ENCODE data around the gene TECPR2. TPM values are rescaled to one million over a fixed set of nuclear protein-coding genes. Genes with fewer than 3 reads are reported as not detected.

Gene TECPR2, protein sequence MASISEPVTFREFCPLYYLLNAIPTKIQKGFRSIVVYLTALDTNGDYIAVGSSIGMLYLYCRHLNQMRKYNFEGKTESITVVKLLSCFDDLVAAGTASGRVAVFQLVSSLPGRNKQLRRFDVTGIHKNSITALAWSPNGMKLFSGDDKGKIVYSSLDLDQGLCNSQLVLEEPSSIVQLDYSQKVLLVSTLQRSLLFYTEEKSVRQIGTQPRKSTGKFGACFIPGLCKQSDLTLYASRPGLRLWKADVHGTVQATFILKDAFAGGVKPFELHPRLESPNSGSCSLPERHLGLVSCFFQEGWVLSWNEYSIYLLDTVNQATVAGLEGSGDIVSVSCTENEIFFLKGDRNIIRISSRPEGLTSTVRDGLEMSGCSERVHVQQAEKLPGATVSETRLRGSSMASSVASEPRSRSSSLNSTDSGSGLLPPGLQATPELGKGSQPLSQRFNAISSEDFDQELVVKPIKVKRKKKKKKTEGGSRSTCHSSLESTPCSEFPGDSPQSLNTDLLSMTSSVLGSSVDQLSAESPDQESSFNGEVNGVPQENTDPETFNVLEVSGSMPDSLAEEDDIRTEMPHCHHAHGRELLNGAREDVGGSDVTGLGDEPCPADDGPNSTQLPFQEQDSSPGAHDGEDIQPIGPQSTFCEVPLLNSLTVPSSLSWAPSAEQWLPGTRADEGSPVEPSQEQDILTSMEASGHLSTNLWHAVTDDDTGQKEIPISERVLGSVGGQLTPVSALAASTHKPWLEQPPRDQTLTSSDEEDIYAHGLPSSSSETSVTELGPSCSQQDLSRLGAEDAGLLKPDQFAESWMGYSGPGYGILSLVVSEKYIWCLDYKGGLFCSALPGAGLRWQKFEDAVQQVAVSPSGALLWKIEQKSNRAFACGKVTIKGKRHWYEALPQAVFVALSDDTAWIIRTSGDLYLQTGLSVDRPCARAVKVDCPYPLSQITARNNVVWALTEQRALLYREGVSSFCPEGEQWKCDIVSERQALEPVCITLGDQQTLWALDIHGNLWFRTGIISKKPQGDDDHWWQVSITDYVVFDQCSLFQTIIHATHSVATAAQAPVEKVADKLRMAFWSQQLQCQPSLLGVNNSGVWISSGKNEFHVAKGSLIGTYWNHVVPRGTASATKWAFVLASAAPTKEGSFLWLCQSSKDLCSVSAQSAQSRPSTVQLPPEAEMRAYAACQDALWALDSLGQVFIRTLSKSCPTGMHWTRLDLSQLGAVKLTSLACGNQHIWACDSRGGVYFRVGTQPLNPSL (N-terminal part only)
- 36.1 TPM for total RNA-seq

DNA sequence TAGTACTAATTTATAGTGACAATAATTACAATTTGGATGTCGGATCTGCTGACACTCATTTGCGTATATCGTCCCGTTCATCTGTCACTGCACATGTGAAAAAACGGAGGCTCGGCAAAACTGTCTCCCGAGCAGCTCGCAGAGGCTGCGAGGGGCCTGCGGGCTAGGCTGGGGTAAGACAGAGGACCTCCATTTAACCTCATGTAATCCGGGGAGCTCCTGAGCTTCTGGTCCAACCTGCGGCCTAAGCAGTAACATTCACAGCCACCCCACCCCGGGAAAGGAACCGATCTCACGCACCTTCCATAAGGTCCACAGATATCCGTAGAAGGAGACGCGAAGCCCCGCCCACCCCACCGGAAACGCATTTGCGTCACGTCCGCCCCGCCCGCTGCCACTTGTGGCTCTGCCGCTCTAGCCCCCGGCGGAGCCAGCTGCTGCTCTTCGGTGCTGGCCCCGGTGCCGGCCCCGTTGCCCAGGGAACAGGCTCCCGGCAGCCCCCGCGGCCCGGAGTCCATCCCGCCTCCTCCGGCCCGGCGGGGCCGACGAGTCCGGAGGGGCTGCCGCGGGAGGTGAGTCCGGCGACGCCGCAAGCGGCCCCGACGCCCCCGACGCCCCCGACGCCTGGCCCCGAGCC is at the start of gene TECPR2, which contains the start of gene CINP:
Gene TECPR2 (plus strand): TSS at position 397 of the 637 bp plus-strand sequence. CDS start 13,781 bp downstream, outside the sequence.
Gene CINP (minus strand): TSS at position 346 of the 637 bp plus-strand sequence. CDS start 39 bp downstream, at position 307.
- peak; percentile 99 for DNase-seq (ENCODE audit: low spot score)
- intact Hi-C loops (cut with DNase I): loop anchor here (1.0 kb wide), 1 partner anchor 15 kb away; no protein-coding TSS in a partner anchor
- ATAC-seq: peak; percentile 100

GRCh38 chr14:102314242-102315011 is 48.3 kb upstream of the TECPR2 start:
- DNase-seq (ENCODE audit: low spot score): peak; percentile 92
- intact Hi-C loops (cut with DNase I): loop anchor here (5.0 kb wide), 1 partner anchor 77 kb away; no protein-coding TSS in a partner anchor
- peak; percentile 84 for ATAC-seq

DNA sequence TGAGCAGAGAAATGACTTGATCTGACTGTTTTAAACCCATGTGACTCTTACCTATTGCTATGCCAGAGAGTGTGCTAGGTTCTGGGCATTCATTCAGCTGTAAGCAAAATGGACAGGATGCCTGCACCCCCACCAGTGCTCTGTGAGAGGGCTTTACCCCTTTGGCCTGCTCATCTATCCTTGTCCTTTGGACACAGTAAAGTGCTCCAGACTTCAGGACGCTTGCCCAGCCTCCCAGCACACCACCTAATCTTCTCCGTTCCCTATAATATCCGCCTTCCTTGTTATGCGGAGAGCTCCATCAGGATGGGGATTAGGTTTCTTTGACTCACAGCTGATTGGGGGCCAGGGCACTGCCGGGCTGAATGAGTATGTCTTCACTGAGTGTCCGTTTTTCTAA is 47.6 kb upstream of the TECPR2 start:
- DNase-seq (ENCODE audit: low spot score) (no peak), ATAC-seq (no peak)
- intact Hi-C loops (cut with DNase I): no loop called here

- DNase-seq (ENCODE audit: low spot score) (peak; percentile 81), ATAC-seq (peak; percentile 14)
- intact Hi-C loops (cut with DNase I): no loop called here
Observed at GRCh38 chr14:102316338-102316742, 46.4 kb upstream of the TECPR2 start.

GRCh38 chr14:102316743-102317563 is 45.8 kb upstream of the TECPR2 start:
- ATAC-seq: peak; percentile 86
- intact Hi-C loops (cut with DNase I): no loop called here

DNA sequence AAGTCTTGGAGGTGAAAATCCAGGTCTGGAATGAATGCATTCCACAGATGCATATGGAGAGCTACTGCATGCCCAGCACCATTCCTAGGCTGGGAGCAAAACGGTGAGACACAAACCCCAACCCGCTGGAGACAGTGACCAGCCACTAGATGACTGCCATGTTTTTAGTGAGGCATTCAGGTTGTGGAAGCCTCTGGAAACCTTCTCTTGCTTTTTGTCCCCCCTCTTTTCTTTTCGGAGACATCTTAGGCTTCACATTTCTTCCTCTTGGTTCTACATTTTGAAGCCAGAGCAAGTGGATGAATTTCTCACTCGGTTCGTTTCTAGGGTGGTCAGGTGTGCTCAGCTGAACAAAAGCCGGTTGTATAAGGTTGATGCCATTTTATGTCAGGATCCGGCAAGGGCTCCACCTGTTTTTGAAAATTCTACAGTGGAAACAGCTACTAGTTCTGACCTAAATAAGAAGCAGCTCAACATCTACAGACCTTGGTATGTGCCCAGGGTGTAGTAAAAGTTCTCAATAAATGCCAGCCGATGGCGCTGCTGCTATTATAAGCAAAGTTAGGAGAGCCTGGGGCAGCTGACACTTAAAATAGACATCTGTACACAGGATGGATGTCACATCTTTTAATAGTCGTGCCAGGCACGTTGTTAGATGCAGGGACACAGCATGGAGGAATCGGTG is 45.0 kb upstream of the TECPR2 start:
- no peak for ATAC-seq
- DNase-seq (ENCODE audit: low spot score): no peak
- intact Hi-C loops (cut with DNase I): no loop called here

More at GRCh38 chr14:102316743-102317563, 45.8 kb upstream of the TECPR2 start:
- peak; percentile 96 for DNase-seq (ENCODE audit: low spot score)

GRCh38 chr14:102318781-102319276 is 43.9 kb upstream of the TECPR2 start:
- ATAC-seq: peak; percentile 3

GRCh38 chr14:102319351-102320032 is 43.2 kb upstream of the TECPR2 start, which contains the start of gene ZNF839:
Gene ZNF839 (plus strand): TSS chr14:102319746. CDS start chr14:102319766, 20 bp downstream.
- intact Hi-C loops (cut with DNase I): no loop called here
- ATAC-seq (peak; percentile 83), DNase-seq (ENCODE audit: low spot score) (peak; percentile 96)

More at GRCh38 chr14:102318781-102319276, 43.9 kb upstream of the TECPR2 start:
- intact Hi-C loops (cut with DNase I): no loop called here
- DNase-seq (ENCODE audit: low spot score): peak; percentile 65

DNA sequence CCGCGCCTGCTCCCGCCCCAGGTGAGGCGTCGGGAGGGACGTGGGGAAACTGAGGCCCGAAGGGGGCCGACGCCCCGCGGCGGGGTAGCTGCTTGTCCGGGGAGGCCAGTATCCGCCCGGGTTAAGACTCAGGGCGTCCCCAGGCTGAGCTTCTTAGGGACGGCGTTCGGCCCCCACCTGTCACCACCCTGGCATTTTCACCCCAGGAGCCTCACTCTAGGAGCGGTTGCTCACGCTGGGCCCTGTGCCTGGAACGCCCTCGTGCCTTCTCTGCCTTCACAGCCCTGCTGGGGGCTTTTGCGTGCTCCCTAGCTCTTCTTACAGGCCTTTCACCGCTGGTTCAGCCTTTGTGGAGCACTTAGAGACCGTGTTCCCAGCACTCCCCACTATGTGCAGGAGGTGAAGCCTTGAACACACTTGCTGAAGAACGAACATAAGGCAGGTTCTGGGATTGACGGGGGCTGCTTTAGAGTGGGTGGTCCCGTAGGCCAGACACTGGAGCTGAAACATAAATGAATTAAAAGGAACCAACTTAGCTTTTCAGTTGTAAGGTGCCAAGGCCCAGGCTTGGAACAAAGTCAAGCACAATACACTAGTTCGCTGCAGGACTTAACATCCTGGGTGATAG is 42.6 kb upstream of the TECPR2 start:
- no peak for ATAC-seq
- peak; percentile 65 for DNase-seq (ENCODE audit: low spot score)
- intact Hi-C loops (cut with DNase I): no loop called here

GRCh38 chr14:102320671-102321455 is 41.9 kb upstream of the TECPR2 start:
- intact Hi-C loops (cut with DNase I): no loop called here
- no peak for ATAC-seq
- DNase-seq (ENCODE audit: low spot score): no peak

- ATAC-seq: no peak
- intact Hi-C loops (cut with DNase I): no loop called here
- no peak for DNase-seq (ENCODE audit: low spot score)
Observed at GRCh38 chr14:102321456-102322422, 41.0 kb upstream of the TECPR2 start.

DNA sequence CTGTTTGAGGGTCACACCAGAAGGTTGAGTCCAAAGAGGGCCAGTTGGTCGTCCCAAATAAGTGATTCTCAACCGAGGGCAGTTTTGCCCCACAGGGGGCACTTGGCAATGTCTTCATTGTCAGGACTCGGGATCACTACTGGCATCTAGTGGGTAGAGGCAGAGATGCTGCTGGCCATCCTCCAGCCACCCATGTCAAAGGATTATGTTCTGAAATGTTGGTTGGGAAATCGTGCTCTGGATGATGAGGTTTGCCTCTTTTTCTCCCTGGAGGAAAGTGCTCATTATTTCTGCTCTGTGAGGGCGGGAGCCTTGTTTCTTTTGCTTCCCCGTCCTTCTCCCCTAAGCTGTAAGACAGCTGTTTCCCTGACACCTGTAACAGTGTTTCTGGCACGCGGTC is 39.6 kb upstream of the TECPR2 start:
- intact Hi-C loops (cut with DNase I): no loop called here
- ATAC-seq: peak; percentile 53

GRCh38 chr14:102325791-102326345 is 36.9 kb upstream of the TECPR2 start:
- DNase-seq (ENCODE audit: low spot score) (no peak), ATAC-seq (no peak)
- intact Hi-C loops (cut with DNase I): no loop called here

More for the DNA sequence above, 39.6 kb upstream of the TECPR2 start:
- peak; percentile 67 for DNase-seq (ENCODE audit: low spot score)
